Muscle layer of duodenum (tissue), 2 donors: ENCODE measurements around the gene LGALS7B.
A peak's percentile ranks its signal among the peaks of the same experiment; 100 is the strongest.
"Not testable (repeated sequence)": the region's sequence is repeated elsewhere in the genome, so short reads cannot be mapped to it uniquely, and the experiment has no call there.

Experiments
- H3K27ac ChIP-seq: one replicate; pipeline ENCODE4 v1.7.0; 2013; ENCODE audit warnings: mild to moderate bottlenecking, low read length
- H3K27me3 ChIP-seq: one replicate; pipeline ENCODE4 v1.7.0; 2013; ENCODE audit warnings: low read depth, mild to moderate bottlenecking, control low read depth, low read length
- H3K36me3 ChIP-seq, 2 donors: one replicate each; pipeline ENCODE4 v1.7.0; 2013; ENCODE audit warnings: low read length in 2 of 2, control low read depth in 1 of 2, mild to moderate bottlenecking in 1 of 2; ENCODE audit not compliant: insufficient read depth in 2 of 2, control insufficient read depth in 1 of 2
- H3K4me1 ChIP-seq, 2 donors: one replicate each; pipeline ENCODE4 v1.7.0; 2013; ENCODE audit warnings: low read length in 2 of 2, mild to moderate bottlenecking in 2 of 2, control low read depth in 1 of 2, moderate library complexity in 1 of 2; ENCODE audit not compliant: insufficient read depth in 2 of 2, control insufficient read depth in 1 of 2
- H3K4me3 ChIP-seq, 2 donors: one replicate each; pipeline ENCODE4 v1.7.0; 2013; ENCODE audit warnings: low read length in 2 of 2, low read depth in 1 of 2, mild to moderate bottlenecking in 1 of 2
- H3K9me3 ChIP-seq, 2 donors: one replicate each; pipeline ENCODE4 v1.7.0; 2013; ENCODE audit warnings: low read length in 2 of 2, control low read depth in 1 of 2, mild to moderate bottlenecking in 1 of 2; ENCODE audit not compliant: control insufficient read depth in 1 of 2
- donor health status: healthy.

LGALS7B gene

DNA sequence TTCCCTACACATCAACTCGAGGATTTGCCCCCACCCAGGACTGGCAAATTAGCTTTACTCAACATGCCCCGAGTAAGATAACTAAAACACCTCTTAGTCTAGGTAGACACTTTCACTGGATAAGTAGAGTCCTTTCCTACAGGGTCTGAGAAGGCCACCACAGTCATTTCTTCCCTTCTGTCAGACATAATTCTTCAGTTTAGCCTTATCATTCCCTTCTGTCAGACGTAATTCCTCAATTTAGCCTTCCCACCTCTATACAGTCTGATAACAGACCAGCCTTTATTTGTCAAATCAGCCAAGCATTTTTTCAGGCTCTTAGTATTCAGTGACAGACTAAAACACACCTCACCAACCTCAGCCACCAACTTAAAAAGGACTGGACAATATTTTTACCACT is 35.2 kb upstream of the LGALS7B start:
- not testable (repeated sequence) for H3K4me1 ChIP-seq, H3K27ac ChIP-seq, H3K9me3 ChIP-seq, H3K4me3 ChIP-seq, H3K27me3 ChIP-seq, H3K36me3 ChIP-seq

DNA sequence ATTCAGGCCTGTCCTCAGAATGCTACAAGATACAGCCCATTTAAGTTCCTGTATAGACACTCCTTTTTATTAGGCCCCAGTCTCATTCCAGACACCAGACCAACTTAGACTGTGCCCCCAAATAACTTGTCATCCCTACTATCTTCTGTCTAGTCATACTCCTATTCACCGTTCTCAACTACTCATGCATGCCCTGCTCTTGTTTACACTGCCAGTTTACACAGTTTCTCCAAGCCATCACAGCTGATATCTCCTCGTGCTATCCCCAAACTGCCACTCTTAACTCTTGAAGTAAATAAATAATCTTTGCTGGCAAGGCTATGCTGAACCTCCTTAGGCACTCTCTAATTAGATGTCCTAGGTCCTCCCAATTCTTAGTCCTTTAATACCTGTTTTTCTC is 34.8 kb upstream of the LGALS7B start:
- H3K27me3 ChIP-seq, H3K4me1 ChIP-seq, H3K4me3 ChIP-seq, H3K36me3 ChIP-seq, H3K27ac ChIP-seq, H3K9me3 ChIP-seq: not testable (repeated sequence)

DNA sequence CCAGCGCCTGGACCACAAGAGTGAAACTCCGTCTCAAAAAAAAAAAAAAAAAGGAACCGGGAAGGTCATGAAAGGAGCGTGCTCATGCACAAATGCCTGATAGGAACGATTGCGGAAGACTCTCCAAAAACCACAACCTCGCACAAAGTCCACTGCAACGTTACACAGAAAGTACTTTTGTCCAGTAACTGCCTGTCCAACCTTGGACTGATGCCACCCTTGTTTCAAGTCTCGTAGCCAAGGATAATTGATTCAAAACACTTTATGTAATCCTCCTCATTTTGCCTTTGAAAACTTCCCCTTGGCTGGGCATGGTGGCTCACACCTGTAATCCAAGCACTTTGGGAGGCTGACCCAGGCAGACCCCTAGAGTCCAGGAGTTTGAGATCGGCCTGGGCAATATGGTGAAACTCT is 29.4 kb upstream of the LGALS7B start:
- Histone ChIP-seq H3K9me3 (no peaks in the 10 kb centered on the region), H3K36me3 (no peaks in the 10 kb centered on the region), H3K4me1 (no peaks in the 10 kb centered on the region), H3K27me3 (no peaks in the 10 kb centered on the region), H3K27ac (no peak overlapping the region), H3K4me3 (no peak overlapping the region)

DNA sequence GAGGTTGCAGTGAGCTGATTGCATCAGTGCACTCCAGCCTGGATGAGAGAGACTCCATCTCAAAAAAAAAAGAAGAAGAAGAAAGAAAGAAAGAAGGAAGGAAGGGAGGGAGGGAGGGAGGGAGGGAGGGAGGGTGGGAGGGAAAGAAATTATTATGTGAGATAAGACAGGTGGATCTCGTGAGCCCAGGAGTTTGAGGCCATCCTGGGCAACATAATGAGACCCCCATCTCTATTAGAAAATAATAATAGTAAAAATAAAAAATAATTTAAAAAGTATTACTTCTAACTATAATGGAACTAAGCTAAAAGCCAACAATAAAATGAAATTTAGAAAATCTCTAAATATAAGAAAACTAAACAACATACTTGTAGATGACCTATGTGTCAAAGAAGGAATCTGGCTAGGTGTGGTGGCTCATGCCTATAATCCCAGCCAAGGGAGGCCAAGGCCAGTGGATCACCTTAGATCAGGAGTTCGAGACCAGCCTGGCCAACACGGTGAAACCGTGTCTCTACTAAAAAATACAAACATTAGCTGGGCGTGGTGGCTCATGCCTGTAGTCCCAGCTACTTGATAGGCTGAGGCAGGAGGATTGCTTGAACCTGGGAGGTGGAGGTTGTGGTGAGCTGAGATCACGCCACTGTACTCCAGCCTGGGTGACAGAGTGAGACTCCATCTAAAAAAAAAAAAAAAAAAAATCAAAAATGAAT is 28.0 kb upstream of the LGALS7B start:
- H3K36me3 ChIP-seq, H3K27me3 ChIP-seq, H3K4me3 ChIP-seq, H3K27ac ChIP-seq, H3K4me1 ChIP-seq, H3K9me3 ChIP-seq: not testable (repeated sequence)

DNA sequence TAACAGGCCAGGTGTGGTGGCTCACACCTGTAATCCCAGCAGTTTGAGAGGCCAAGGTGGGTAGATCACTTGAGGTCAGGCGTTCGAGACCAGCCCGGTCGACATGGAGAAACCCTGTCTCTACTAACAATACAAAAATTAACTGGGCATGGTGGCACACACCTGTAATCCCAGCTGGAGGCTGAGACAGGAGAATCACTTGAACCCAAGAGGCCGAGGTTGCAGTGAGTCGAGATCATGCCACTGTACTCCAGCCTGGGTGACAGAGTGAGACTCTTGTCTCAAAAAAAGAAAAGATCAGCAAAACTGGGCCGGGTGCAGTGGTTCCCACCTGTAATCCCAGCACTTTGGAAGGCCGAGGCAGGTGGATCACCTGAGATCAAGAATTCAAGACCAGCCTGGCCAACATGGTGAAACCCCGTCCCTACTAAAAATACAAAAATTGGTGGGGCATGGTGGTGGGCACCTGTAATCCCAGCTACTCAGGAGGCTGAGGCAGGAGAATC is 27.1 kb upstream of the LGALS7B start:
- H3K27ac ChIP-seq, H3K36me3 ChIP-seq, H3K9me3 ChIP-seq, H3K27me3 ChIP-seq, H3K4me3 ChIP-seq, H3K4me1 ChIP-seq: not testable (repeated sequence)

DNA sequence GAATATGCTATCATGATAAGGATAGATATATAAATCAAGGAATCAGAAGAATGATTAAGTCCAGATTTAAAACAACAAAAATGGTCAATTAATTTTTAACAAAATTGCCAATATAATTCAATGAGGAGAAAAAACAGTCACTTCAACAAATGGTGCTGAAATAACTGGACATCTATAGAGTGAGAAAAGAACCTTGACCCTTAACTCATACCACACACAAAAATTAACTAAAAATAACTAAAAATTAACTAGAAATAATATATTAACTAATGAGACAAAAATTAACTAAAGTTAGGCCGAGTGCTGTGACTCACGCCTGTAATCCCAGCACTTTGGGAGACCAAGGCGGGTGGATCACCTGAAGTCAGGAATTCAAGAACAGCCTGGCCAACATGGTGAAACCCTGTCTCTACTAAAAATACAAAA is 25.2 kb upstream of the LGALS7B start:
- Histone ChIP-seq H3K4me3 (no peak overlapping the region), H3K9me3 (no peaks in the 10 kb centered on the region)

DNA sequence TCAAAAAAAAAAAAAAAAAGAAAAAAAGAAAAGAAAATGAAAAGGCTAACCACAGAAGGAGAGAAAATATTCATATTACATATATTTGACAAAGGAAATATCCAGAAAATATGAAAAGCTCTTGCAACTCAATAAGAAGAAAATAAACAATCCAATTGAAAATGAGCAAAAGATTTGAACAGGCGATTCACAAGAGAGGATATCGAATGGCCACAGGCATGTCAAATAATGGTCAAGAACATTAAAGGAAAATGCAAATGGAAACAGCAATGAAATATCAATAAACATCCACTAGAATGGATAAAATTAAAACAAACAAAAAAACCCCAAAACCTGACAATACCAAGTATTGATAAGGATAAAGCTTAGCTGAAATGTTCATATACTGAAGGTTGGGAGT is 23.8 kb upstream of the LGALS7B start:
- H3K27me3 ChIP-seq, result no peaks in the 10 kb centered on the region
- no peaks in the 10 kb centered on the region for H3K9me3 ChIP-seq
- H3K4me3 ChIP-seq, result no peak overlapping the region
- H3K27ac ChIP-seq, result no peak overlapping the region
- no peaks in the 10 kb centered on the region for H3K36me3 ChIP-seq
- peaks cover 0 to 3% of the 10 kb centered on the region in 2 donors for H3K4me1 ChIP-seq

More for the DNA sequence above, 25.2 kb upstream of the LGALS7B start:
- Histone ChIP-seq H3K36me3 (no peaks in the 10 kb centered on the region), H3K27me3 (no peaks in the 10 kb centered on the region), H3K27ac (no peak overlapping the region), H3K4me1 (no peaks in the 10 kb centered on the region)

DNA sequence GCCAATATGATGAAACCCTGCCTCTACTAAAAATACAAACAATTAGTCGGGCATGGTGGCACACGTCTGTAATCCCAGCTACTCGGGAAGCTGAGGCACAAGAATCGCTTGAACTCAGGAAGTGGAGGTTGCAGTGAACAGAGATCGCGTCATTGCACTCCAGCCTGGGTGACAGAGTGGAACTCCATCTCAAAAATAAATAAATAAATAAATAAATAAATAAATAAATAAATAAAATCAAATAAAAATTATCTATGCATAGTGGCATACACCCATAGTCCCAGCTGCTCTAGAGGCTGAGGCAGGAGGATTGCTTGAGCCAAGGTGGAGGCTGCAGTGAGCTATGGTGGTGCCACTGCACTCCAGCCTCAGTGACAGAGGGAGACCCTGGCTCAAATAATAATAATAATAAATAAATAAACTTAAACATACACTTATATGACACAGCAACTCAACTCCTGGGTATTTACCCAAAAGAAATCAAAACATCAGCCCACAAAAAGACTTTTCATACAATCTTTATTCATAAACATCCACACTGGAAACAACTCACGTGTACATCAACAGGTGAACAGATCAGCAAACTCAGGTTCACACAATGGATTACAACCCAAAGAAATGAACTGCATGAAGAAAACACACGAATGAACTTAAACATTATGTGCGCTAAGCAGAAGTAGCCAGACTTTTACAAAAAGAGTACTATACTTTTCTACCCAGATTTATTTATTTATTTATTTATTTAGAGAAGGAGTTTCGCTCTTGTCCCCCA is 22.5 kb upstream of the LGALS7B start:
- Histone ChIP-seq H3K4me3 (no peak overlapping the region), H3K36me3 (no peaks in the 10 kb centered on the region), H3K27me3 (no peaks in the 10 kb centered on the region), H3K4me1 (peaks cover 0 to 3% of the 10 kb centered on the region in 2 donors), H3K27ac (no peak overlapping the region), H3K9me3 (no peaks in the 10 kb centered on the region)

DNA sequence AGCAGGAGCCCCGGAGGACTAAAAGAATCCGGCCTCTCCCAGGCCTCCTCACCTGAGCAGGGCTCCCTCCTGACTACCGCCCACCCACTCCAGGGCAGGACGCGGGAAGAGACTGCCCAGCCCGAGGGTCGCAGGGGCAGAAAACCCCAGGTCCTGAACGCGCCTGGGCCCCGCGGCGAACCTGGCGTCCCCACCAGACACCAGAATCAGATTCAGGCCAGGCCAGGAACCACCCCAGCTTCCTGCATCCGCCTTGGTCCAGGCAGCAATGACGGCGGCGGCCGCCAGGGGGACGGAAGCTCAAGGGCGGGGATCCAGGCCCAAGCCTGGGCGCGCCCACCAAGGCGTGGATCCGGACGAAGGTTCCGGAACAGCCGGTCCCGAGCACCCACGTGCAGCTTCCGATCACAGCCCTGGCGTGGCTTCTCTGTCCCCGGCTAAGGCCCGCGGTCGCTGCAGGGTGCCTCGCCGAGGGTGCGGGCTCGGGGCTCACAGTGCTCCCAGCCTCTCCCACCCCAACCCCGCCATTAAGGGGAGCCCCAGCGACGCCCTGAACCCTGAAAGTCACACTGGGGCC is 19.3 kb upstream of the LGALS7B start:
- no peaks in the 10 kb centered on the region for H3K9me3 ChIP-seq
- H3K4me1 ChIP-seq, result peaks cover 0 to 3% of the 10 kb centered on the region in 2 donors
- peak overlapping the region in 1 of 2 donors; percentile 40 for H3K4me3 ChIP-seq
- H3K27me3 ChIP-seq, result no peaks in the 10 kb centered on the region
- no peaks in the 10 kb centered on the region for H3K36me3 ChIP-seq
- no peak overlapping the region for H3K27ac ChIP-seq

DNA sequence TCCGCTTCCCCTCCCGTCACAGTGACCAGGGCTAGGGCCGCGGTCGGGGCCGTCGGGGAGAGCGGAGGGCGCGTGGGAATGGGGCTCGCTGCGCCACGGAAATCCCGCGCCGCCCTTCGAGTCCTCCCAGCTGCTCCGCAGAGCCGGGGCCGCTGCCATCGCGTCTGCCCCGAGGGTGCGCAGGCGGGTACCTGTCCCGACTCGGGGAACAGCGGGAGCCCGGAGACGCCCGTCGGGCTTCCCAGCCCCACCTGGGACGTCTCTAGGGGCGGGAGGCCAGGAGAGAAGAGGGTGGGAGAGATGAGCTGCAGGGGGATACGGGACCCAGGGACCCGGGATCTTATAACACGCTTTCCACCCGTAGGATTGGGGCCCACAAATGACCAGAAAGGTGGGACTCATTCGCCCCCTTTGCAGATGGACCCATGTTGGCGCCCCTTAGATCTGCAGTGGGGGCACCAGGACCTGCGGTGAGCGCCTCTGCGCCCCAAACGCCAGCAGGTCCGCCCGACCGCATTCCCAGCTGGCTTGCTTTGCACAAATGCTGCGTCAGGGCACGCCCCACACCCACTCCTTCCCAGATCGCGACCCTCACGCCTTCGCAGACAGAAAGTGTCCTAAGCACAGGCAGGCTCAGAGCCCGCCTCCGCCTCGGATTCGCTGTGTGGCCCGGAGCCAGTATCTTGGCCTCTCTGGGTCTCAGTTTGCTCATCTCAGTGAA is 18.6 kb upstream of the LGALS7B start:
- H3K4me3 ChIP-seq, result peak overlapping the region in 1 of 2 donors; percentile 40
- H3K4me1 ChIP-seq, H3K9me3 ChIP-seq, H3K27ac ChIP-seq, H3K27me3 ChIP-seq, H3K36me3 ChIP-seq: not testable (repeated sequence)

DNA sequence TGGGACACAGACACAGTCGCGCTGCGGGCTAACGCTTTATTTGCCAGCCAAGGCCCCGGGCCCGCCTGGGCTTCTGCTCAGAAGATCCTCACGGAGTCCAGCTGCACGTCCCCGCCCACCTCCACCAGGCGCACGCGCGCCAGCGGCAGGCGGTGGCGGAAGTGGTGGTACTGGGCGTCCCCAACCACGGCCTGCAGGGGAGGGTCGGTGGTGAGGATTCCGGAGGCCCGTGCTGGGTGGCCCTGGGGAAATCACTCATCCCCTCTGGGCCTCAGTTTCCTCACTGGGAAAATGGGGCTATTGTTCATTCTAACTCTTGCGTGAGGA is 18.1 kb upstream of the LGALS7B start:
- H3K36me3 ChIP-seq, H3K27me3 ChIP-seq, H3K27ac ChIP-seq, H3K4me3 ChIP-seq, H3K4me1 ChIP-seq, H3K9me3 ChIP-seq: not testable (repeated sequence)
